OCI-LY7 (cell line): Measurements from ENCODE around the gene RNF5. TPM values are rescaled to one million over a fixed set of nuclear protein-coding genes. Genes with fewer than 3 reads are reported as not detected.

Experiments
- BruUV-seq: library from RNA; stranded (reverse); fragments of 400-500 nt; replicated peaks from 2 replicates; lab custom pipeline; 2021; lab: Mats Ljungman, UMichigan
- CTCF ChIA-PET: fragments of 300-600 bp; sonication (Branson Sonifier 250); formaldehyde crosslinking; loops from one replicate; lab custom pipeline; 2022; ENCODE audit warnings: antibody characterized with exemption; ENCODE audit not compliant: unreplicated experiment; lab: Charles Lee
- POLR2A ChIA-PET: fragments of 300-600 bp; sonication (Branson Sonifier 250); formaldehyde crosslinking; loops from one replicate; lab custom pipeline; 2022; ENCODE audit warnings: antibody characterized with exemption; lab: Charles Lee
- DNase-seq: peaks from one replicate; pipeline ENCODE4 v3.0.0-alpha.2; 2015; ENCODE audit warnings: low spot score
- H2AFZ ChIP-seq: fragments of 200-600 bp; sonication (generic), shearing (Covaris generic); 2 replicates; pipeline ENCODE4 v1.6.1; 2014; ENCODE audit warnings: mild to moderate bottlenecking, antibody characterized with exemption, low read length, moderate library complexity
- H3K27ac ChIP-seq: fragments of 200-600 bp; sonication (generic); 2 replicates; pipeline ENCODE4 v1.5.1; 2014; ENCODE audit warnings: mixed run types, low read depth, mild to moderate bottlenecking, moderate library complexity, low read length, inconsistent platforms; ENCODE audit not compliant: poor library complexity, severe bottlenecking
- H3K36me3 ChIP-seq: fragments of 200-600 bp; sonication (generic); 2 replicates; pipeline ENCODE4 v1.6.1; 2014; ENCODE audit warnings: mild to moderate bottlenecking, antibody characterized with exemption, low read length, moderate library complexity, mixed read lengths; ENCODE audit not compliant: insufficient read depth
- H3K4me1 ChIP-seq: fragments of 200-600 bp; sonication (generic); 2 replicates; pipeline ENCODE4 v1.5.1; 2014; ENCODE audit warnings: mild to moderate bottlenecking, low read length; ENCODE audit not compliant: insufficient read depth, poor library complexity, severe bottlenecking
- H3K4me2 ChIP-seq: fragments of 200-600 bp; sonication (generic); 2 replicates; pipeline ENCODE4 v1.6.1; 2014; ENCODE audit warnings: mild to moderate bottlenecking, low read length
- H3K4me3 ChIP-seq: fragments of 200-600 bp; sonication (generic); 2 replicates; pipeline ENCODE4 v1.5.1; 2014; ENCODE audit warnings: mild to moderate bottlenecking, low read depth, low read length; ENCODE audit not compliant: poor library complexity, severe bottlenecking
- H3K79me2 ChIP-seq: fragments of 200-600 bp; sonication (generic); 2 replicates; pipeline ENCODE4 v1.6.1; 2016; ENCODE audit warnings: low read depth, mild to moderate bottlenecking, low read length, moderate library complexity, mixed read lengths; ENCODE audit not compliant: insufficient read depth
- H3K9me2 ChIP-seq: fragments of 200-600 bp; sonication (generic); 2 replicates; pipeline ENCODE4 v1.6.1; 2016; ENCODE audit warnings: mild to moderate bottlenecking, low read length, mixed read lengths; ENCODE audit not compliant: insufficient read depth
- H3K9me3 ChIP-seq: fragments of 200-600 bp; sonication (generic); 2 replicates; pipeline ENCODE4 v1.6.1; 2014; ENCODE audit warnings: mild to moderate bottlenecking, mixed run types, low read length, mixed read lengths
- H4K20me1 ChIP-seq: fragments of 200-600 bp; sonication (generic); 2 replicates; pipeline ENCODE4 v1.6.1; 2014; ENCODE audit warnings: mild to moderate bottlenecking, antibody characterized with exemption, low read length, moderate library complexity, mixed read lengths; ENCODE audit not compliant: insufficient read depth
- EZH2phosphoT487 ChIP-seq: fragments of 200-600 bp; sonication (generic); IDR thresholded peaks from 2 replicates; pipeline ENCODE4 v1.6.1; 2018; ENCODE audit warnings: low read depth, borderline replicate concordance, mild to moderate bottlenecking, mixed run types, antibody characterized with exemption, low read length, moderate library complexity, mixed read lengths
- intact Hi-C: fragments of 100-400 bp; cut with micrococcal nuclease; formaldehyde crosslinking; loops from one replicate; pipeline ENCODE4 v1.10.0; 2022; ENCODE audit not compliant: unreplicated experiment
- total RNA-seq, 2 experiments: library from RNA; depleted of rRNA in 1 of 2; stranded (reverse); fragments of >200 nt in 1 of 2; shearing (Covaris generic) in 1 of 2; gene quantifications; 2 replicates each; pipeline ENCODE4 v1.2.3, GENCODE V29; 2014 to 2022
- TF ChIP-seq, protein P1 (sequence below): fragments of 200-600 bp; sonication (generic); conservative IDR thresholded peaks from 2 replicates; pipeline ENCODE4 v1.5.1; 2014; ENCODE audit warnings: mild to moderate bottlenecking, antibody characterized with exemption, low read length, moderate library complexity, mixed read lengths

RNF5 gene
- total RNA-seq, 2 experiments from 2014 or later, result 50.6 to 59.9 TPM

DNA sequence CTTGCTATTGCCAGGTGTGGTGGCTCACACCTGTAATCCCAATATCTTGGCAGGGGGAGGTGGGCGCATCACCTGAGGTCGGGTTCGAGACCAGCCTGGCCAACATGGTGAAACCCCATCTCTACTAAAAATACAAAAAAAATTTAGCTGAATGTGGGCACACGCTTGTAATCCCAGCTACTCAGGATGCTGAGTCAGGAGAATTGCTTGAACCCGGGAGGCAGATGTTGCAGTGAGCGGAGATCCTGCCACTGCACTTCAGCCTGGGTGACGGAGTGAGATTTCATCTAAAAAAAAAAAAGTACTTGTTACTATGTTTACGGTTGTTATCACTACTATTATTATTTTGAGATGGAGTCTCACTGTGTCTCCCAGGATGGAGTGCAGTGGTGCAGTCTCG is 21.3 kb upstream of the RNF5 start:
- no peak for TF ChIP-seq EZH2phosphoT487
- TF ChIP-seq, protein P1, sequence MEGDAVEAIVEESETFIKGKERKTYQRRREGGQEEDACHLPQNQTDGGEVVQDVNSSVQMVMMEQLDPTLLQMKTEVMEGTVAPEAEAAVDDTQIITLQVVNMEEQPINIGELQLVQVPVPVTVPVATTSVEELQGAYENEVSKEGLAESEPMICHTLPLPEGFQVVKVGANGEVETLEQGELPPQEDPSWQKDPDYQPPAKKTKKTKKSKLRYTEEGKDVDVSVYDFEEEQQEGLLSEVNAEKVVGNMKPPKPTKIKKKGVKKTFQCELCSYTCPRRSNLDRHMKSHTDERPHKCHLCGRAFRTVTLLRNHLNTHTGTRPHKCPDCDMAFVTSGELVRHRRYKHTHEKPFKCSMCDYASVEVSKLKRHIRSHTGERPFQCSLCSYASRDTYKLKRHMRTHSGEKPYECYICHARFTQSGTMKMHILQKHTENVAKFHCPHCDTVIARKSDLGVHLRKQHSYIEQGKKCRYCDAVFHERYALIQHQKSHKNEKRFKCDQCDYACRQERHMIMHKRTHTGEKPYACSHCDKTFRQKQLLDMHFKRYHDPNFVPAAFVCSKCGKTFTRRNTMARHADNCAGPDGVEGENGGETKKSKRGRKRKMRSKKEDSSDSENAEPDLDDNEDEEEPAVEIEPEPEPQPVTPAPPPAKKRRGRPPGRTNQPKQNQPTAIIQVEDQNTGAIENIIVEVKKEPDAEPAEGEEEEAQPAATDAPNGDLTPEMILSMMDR, result no peak
- no peak for DNase-seq
- Histone ChIP-seq H3K9me2 (no peaks in the 10 kb centered on the region), H3K36me3 (peaks cover 40% of the 10 kb centered on the region), H3K27ac (no peak overlapping the region), H3K4me3 (no peak overlapping the region), H3K4me2 (no peak overlapping the region), H2AFZ (no peak overlapping the region), H3K9me3 (no peaks in the 10 kb centered on the region), H4K20me1 (no peaks in the 10 kb centered on the region), H3K79me2 (no peaks in the 10 kb centered on the region; the same call in 1 of the 2 replicates), H3K4me1 (peaks cover 23% of the 10 kb centered on the region)
- POLR2A ChIA-PET, result no interaction called here
- CTCF ChIA-PET, result no interaction called here
- intact Hi-C loops, result no loop called here
- no TSS peak for BruUV-seq

DNA sequence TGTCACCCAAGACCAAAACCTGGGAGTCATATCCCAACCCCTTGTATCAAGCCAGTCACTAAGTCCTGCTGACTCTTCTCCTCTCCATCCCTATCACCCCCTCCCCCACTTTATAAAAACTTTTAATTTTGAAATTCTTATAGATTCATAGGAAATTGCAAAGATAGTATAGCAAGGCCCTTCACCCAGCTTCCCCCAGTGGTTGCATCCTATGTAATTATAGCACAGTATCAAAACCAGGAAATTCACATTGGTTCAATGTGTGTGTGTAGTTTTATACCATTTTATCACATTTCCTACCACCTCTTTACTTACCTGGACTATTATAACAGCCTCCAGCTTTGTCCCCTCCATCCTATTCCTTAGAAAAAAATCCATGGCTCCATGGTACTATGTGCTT is 20.2 kb upstream of the RNF5 start:
- DNase-seq, result no peak
- Histone ChIP-seq H3K79me2 (no peaks in the 10 kb centered on the region; the same call in 1 of the 2 replicates), H3K9me3 (no peaks in the 10 kb centered on the region), H3K4me3 (no peak overlapping the region), H3K36me3 (peaks cover 52% of the 10 kb centered on the region), H2AFZ (no peak overlapping the region), H3K27ac (no peak overlapping the region), H3K4me1 (peaks cover 18% of the 10 kb centered on the region), H4K20me1 (no peaks in the 10 kb centered on the region), H3K9me2 (no peaks in the 10 kb centered on the region), H3K4me2 (no peak overlapping the region)
- intact Hi-C loops, result no loop called here
- ChIA-PET POLR2A (no interaction called here), CTCF (no interaction called here)
- TF ChIP-seq, protein P1, result no peak
- TF ChIP-seq EZH2phosphoT487, result no peak
- BruUV-seq, result no TSS peak

DNA sequence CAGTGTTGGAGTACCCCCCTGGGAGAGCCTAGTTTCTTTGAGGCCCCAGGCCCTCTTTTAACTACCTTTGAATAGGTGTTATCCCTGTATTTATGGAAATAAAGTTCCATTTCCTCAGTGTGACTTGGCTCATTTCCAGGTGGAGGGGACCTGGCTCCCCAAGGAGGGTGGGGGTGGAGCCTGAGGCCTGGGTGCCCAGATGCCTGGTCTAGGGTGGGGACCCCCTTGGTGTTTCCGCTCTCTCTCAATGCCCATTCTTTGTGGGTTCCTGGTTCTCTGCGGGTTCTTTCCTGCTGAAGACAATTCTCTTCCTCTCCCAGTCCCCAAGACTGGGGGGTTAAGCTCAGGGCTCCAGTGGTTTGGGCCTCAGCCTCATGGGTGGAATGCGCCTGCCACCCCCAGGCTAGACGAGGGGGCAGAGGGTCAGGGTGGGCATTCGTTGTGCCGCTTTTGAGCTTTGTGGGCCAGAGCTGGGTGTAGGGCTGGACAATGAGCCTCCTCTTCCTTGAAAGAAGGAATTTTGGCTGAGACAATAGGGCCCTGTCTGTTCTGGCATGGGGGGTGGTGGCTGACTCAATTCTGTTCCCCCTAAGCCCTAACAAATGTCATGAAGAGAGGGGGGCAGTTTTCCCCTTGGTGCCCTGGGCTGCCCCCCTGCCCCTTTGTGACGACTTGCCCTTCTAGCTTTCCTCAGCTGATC is 14.5 kb upstream of the RNF5 start:
- intact Hi-C loops, result no loop called here
- ChIA-PET CTCF (no interaction called here), POLR2A (interaction anchor here (0.5 to 0.6 kb wide), 2 partner anchors 20 to 511 kb away, joined by 3 read pairs; partner anchors contain the start of gene BAG6)
- no peak overlapping the region for H3K4me3 ChIP-seq
- no TSS peak for BruUV-seq
- H3K4me1 ChIP-seq, result peaks cover 10% of the 10 kb centered on the region
- H3K9me2 ChIP-seq, result no peaks in the 10 kb centered on the region
- TF ChIP-seq EZH2phosphoT487, result no peak
- TF ChIP-seq, protein P1, result no peak
- H3K27ac ChIP-seq, result no peak overlapping the region
- DNase-seq, result no peak
- no peaks in the 10 kb centered on the region for H4K20me1 ChIP-seq
- no peaks in the 10 kb centered on the region for H3K9me3 ChIP-seq
- no peaks in the 10 kb centered on the region for H3K79me2 ChIP-seq
- no peak overlapping the region for H2AFZ ChIP-seq
- peaks cover 52% of the 10 kb centered on the region for H3K36me3 ChIP-seq
- no peak overlapping the region for H3K4me2 ChIP-seq
